Adrenal gland (tissue), 5 donors: ENCODE data around the gene OSTC.

Source experiments
- CTCF ChIP-seq, 6 experiments: fragments of 450-650 bp in 4 of 6; fragments of 200-600 bp in 2 of 6; sonication (generic) in 1 of 6; IDR thresholded peaks; 1 replicate in 5 of 6; 2 replicates in 1 of 6; pipeline versions ENCODE4 v1.5.1 to v1.8.0; 2016 to 2021; ENCODE audit warnings: antibody characterized with exemption in 6 of 6, mild to moderate bottlenecking in 2 of 6, moderate library complexity in 1 of 6
- POLR2A ChIP-seq, 2 donors: fragments of 450-650 bp; IDR thresholded peaks; one replicate each; pipeline ENCODE4 v1.6.1; 2017; ENCODE audit warnings: antibody characterized with exemption in 2 of 2, mild to moderate bottlenecking in 2 of 2, moderate library complexity in 1 of 2
- donor health status: DM: no; HTN: no; CAD: no.

- TF ChIP-seq POLR2A (IDR thresholded peaks at IDR 0.05) (no peak), CTCF (IDR thresholded peaks at IDR 0.05) (no peak)
Measured at GRCh38 chr4:108601532-108601931, 48.9 kb upstream of the OSTC start.
